Measurements from ENCODE around the gene USF1.
A peak's percentile ranks its signal among the peaks of the same experiment; 100 is the strongest.

The USF1 gene

DNA sequence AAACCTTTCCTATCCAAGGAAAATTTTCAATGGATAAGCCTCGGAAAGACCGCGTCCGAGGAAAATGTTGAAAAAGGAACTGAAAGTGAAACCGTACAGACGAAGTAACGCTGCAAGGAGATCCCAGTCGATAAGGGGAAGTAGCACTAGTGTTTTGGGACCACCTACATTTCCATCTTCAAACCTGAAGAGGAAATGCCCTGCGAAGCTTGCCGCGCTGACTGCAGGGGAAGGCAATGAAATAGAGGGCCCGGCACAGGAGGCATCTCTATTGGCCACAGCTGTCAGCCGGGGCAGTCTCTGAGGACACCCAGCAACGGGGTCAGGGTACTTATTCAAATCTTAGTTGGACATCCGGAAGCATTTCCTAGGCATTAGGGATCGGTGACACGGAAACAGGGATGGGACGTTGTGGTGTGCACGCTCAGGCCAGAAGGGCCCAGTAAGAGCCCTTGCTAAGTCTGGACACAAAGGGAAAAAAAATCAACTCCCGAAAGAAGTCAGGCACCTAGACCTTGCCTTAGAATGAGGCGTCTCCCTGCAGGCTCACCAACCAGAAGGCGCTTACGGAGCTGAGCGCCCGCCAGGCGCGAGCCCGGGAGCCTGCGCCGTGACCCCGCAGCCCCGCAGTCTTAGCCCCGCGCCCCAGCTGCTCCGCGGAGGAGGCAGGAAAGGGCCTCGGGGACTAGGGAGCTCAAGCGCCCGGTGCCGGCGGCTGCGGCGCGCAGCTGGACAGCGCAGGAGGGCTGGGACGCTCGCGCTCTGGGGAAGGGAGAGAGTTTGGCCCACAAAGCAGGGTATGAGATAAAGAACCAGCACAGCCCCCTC is 655 bp downstream of the USF1 start:
- peak; percentile 75 for ATAC-seq
- TF ChIP-seq, protein P1, sequence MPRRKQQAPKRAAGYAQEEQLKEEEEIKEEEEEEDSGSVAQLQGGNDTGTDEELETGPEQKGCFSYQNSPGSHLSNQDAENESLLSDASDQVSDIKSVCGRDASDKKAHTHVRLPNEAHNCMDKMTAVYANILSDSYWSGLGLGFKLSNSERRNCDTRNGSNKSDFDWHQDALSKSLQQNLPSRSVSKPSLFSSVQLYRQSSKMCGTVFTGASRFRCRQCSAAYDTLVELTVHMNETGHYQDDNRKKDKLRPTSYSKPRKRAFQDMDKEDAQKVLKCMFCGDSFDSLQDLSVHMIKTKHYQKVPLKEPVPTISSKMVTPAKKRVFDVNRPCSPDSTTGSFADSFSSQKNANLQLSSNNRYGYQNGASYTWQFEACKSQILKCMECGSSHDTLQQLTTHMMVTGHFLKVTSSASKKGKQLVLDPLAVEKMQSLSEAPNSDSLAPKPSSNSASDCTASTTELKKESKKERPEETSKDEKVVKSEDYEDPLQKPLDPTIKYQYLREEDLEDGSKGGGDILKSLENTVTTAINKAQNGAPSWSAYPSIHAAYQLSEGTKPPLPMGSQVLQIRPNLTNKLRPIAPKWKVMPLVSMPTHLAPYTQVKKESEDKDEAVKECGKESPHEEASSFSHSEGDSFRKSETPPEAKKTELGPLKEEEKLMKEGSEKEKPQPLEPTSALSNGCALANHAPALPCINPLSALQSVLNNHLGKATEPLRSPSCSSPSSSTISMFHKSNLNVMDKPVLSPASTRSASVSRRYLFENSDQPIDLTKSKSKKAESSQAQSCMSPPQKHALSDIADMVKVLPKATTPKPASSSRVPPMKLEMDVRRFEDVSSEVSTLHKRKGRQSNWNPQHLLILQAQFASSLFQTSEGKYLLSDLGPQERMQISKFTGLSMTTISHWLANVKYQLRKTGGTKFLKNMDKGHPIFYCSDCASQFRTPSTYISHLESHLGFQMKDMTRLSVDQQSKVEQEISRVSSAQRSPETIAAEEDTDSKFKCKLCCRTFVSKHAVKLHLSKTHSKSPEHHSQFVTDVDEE (CRISPR knock-in tag; IDR thresholded peaks at IDR 0.05) = no peak
- no peak for TF ChIP-seq SNAI2 (CRISPR knock-in tag; IDR thresholded peaks at IDR 0.05)
- TF ChIP-seq ZFP3 (CRISPR knock-in tag; IDR thresholded peaks at IDR 0.05) = no peak
- no peak for TF ChIP-seq ARNTL (CRISPR knock-in tag; IDR thresholded peaks at IDR 0.05; ENCODE audit: borderline replicate concordance, low read depth)
- no peak for TF ChIP-seq TOX (CRISPR knock-in tag; IDR thresholded peaks at IDR 0.05; ENCODE audit: borderline replicate concordance)

DNA sequence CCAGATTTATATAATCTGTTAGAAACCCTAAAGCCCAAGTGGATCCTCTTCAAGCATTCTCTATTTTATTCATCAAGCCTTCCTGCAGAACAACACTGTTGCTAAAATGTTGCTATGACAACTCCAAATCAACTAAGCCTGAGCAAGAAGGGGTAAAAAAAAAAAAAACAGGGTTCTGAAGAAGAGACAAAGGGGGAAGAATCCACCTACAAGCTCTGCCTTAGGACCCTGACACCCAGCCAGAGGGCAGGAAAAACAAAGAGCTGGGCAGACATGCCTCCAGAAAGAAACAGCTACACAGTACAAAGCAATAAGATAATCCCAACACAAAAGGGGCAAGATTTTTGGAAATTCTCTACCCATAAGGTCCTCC is 1.3 kb downstream of the USF1 start:
- TF ChIP-seq RARB (CRISPR knock-in tag; IDR thresholded peaks at IDR 0.05) (no peak), ZC3H10 (CRISPR knock-in tag; IDR thresholded peaks at IDR 0.05) (no peak), ZNF8 (CRISPR knock-in tag; IDR thresholded peaks at IDR 0.05) (no peak), ARNTL (CRISPR knock-in tag; IDR thresholded peaks at IDR 0.05; ENCODE audit: borderline replicate concordance, low read depth) (no peak), TOX (CRISPR knock-in tag; IDR thresholded peaks at IDR 0.05; ENCODE audit: borderline replicate concordance) (no peak), ZNF565 (CRISPR knock-in tag; conservative IDR thresholded peaks at IDR 0.05; ENCODE audit: low read depth) (no peak)
- TF ChIP-seq, protein P2, sequence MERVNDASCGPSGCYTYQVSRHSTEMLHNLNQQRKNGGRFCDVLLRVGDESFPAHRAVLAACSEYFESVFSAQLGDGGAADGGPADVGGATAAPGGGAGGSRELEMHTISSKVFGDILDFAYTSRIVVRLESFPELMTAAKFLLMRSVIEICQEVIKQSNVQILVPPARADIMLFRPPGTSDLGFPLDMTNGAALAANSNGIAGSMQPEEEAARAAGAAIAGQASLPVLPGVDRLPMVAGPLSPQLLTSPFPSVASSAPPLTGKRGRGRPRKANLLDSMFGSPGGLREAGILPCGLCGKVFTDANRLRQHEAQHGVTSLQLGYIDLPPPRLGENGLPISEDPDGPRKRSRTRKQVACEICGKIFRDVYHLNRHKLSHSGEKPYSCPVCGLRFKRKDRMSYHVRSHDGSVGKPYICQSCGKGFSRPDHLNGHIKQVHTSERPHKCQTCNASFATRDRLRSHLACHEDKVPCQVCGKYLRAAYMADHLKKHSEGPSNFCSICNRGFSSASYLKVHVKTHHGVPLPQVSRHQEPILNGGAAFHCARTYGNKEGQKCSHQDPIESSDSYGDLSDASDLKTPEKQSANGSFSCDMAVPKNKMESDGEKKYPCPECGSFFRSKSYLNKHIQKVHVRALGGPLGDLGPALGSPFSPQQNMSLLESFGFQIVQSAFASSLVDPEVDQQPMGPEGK (CRISPR knock-in tag; IDR thresholded peaks at IDR 0.05; ENCODE audit: borderline replicate concordance) = no peak
- TF ChIP-seq, protein P1 (CRISPR knock-in tag; IDR thresholded peaks at IDR 0.05) = no peak
- TF ChIP-seq, protein P3, sequence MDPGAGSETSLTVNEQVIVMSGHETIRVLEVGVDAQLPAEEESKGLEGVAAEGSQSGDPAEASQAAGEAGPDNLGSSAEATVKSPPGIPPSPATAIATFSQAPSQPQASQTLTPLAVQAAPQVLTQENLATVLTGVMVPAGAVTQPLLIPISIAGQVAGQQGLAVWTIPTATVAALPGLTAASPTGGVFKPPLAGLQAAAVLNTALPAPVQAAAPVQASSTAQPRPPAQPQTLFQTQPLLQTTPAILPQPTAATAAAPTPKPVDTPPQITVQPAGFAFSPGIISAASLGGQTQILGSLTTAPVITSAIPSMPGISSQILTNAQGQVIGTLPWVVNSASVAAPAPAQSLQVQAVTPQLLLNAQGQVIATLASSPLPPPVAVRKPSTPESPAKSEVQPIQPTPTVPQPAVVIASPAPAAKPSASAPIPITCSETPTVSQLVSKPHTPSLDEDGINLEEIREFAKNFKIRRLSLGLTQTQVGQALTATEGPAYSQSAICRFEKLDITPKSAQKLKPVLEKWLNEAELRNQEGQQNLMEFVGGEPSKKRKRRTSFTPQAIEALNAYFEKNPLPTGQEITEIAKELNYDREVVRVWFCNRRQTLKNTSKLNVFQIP (CRISPR knock-in tag; IDR thresholded peaks at IDR 0.05; ENCODE audit: borderline replicate concordance, low read depth) = no peak
- TF ChIP-seq, protein P4, sequence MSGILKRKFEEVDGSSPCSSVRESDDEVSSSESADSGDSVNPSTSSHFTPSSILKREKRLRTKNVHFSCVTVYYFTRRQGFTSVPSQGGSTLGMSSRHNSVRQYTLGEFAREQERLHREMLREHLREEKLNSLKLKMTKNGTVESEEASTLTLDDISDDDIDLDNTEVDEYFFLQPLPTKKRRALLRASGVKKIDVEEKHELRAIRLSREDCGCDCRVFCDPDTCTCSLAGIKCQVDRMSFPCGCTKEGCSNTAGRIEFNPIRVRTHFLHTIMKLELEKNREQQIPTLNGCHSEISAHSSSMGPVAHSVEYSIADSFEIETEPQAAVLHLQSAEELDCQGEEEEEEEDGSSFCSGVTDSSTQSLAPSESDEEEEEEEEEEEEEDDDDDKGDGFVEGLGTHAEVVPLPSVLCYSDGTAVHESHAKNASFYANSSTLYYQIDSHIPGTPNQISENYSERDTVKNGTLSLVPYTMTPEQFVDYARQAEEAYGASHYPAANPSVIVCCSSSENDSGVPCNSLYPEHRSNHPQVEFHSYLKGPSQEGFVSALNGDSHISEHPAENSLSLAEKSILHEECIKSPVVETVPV (CRISPR knock-in tag; IDR thresholded peaks at IDR 0.05) = no peak

DNA sequence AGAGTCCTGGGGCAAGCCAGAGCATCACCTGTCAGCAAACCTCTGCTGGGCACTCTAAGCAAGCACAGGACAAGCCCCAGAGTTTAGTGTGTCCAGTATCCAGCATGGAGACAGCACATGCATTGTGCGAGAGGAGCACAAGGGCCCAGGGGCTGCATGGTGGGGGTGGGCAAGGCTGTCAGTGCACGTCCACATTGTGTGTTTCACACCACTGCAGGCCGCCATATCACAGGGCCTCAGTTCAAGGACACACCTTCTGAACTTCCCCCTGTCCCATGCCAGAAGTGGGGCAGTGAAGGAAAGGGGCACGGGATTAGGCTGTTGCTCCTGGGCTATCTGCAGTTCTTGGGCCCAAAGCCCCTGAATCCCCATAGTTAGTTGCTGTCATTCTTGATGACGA is 6.2 kb downstream of the USF1 start:
- no peak for ATAC-seq
- no peak for TF ChIP-seq BACH2 (CRISPR knock-in tag; IDR thresholded peaks at IDR 0.05; ENCODE audit: borderline replicate concordance)

More for the DNA sequence above, 1.3 kb downstream of the USF1 start:
- no peak for ATAC-seq

DNA sequence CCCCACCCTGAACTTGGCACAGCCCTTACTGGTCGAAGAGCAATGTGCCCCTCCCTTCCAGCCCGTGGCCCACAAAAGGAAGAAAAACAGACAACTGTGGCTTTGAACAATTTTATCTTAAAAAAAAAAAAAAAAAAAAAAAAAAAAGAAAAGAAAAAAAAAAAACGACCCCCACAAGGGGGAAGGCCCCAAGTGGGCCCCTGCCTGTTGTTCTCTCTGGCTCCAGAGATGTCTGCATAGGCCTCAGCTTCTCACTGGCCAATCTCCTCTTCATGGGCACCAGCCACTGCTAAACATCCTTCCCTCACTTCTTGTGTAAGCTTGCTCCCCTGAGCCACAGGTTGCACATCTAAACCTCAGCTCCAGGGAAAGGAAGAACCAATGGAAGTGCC is 6.6 kb downstream of the USF1 start:
- ATAC-seq = no peak
- TF ChIP-seq, protein P2 (CRISPR knock-in tag; IDR thresholded peaks at IDR 0.05; ENCODE audit: borderline replicate concordance) = no peak
- TF ChIP-seq ZNF565 (CRISPR knock-in tag; conservative IDR thresholded peaks at IDR 0.05; ENCODE audit: low read depth) = no peak
- no peak for TF ChIP-seq ZNF70 (CRISPR knock-in tag; IDR thresholded peaks at IDR 0.05)
- no peak for TF ChIP-seq ZC3H10 (CRISPR knock-in tag; IDR thresholded peaks at IDR 0.05)
- no peak for TF ChIP-seq ZNF8 (CRISPR knock-in tag; IDR thresholded peaks at IDR 0.05)
- TF ChIP-seq RARB (CRISPR knock-in tag; IDR thresholded peaks at IDR 0.05) = no peak
- no peak for TF ChIP-seq BACH2 (CRISPR knock-in tag; IDR thresholded peaks at IDR 0.05; ENCODE audit: borderline replicate concordance)
- TF ChIP-seq, protein P1 (CRISPR knock-in tag; IDR thresholded peaks at IDR 0.05) = no peak
- no peak for TF ChIP-seq CSDC2 (CRISPR knock-in tag; IDR thresholded peaks at IDR 0.05)
- no peak for TF ChIP-seq TOX (CRISPR knock-in tag; IDR thresholded peaks at IDR 0.05; ENCODE audit: borderline replicate concordance)
- no peak for TF ChIP-seq GLIS3 (CRISPR knock-in tag; IDR thresholded peaks at IDR 0.05)
- TF ChIP-seq ZFP30 (CRISPR knock-in tag; IDR thresholded peaks at IDR 0.05) = no peak
- TF ChIP-seq ESRRG (CRISPR knock-in tag; IDR thresholded peaks at IDR 0.05) = no peak
